IMR-90 (cell line): ENCODE results near the gene MDFI. TPM values are rescaled to one million over a fixed set of nuclear protein-coding genes. Genes with fewer than 3 reads are reported as not detected.

Experiments
- ATAC-seq: fragments of 200-7000 bp; cut with Tn5 transposase; 2 replicates; pipeline ENCODE4 v1.9.1; 2020; ENCODE audit warnings: low read depth, mild to moderate bottlenecking, moderate library complexity
- BruUV-seq: library from RNA; stranded (reverse); fragments of 400-500 nt; replicated peaks from 2 replicates; lab custom pipeline; 2021; lab: Mats Ljungman, UMichigan
- CTCF ChIA-PET: fragments of 300-600 bp; formaldehyde crosslinking; extraction: SDS; loops from one replicate; lab custom pipeline; 2021; ENCODE audit warnings: antibody characterized with exemption; lab: Yijun Ruan, JAX
- POLR2A ChIA-PET: fragments of 300-600 bp; sonication (Branson Sonifier 250); formaldehyde crosslinking; loops from one replicate; lab custom pipeline; 2022; ENCODE audit warnings: antibody characterized with exemption; ENCODE audit not compliant: unreplicated experiment; lab: Charles Lee
- DNase-seq: peaks from one replicate; pipeline ENCODE4 v3.0.0; 2013
- H2AFZ ChIP-seq: replicated peaks from 2 replicates; pipeline ENCODE3; 2013; ENCODE audit warnings: low read length, mild to moderate bottlenecking; ENCODE audit not compliant: poor library complexity
- H2AK5ac ChIP-seq: 2 replicates; pipeline ENCODE4 v1.6.1; 2013; ENCODE audit warnings: low read depth, low read length, inconsistent platforms
- H2AK9ac ChIP-seq: replicated peaks from 2 replicates; pipeline ENCODE3; 2013; ENCODE audit warnings: mild to moderate bottlenecking, low read depth, low read length, moderate library complexity; ENCODE audit not compliant: poor library complexity
- H2BK120ac ChIP-seq: 2 replicates; pipeline ENCODE4 v1.6.1; 2013; ENCODE audit warnings: low read depth, low read length, inconsistent platforms
- H2BK15ac ChIP-seq: 3 replicates; pipeline ENCODE4 v1.6.1; 2013; ENCODE audit warnings: low read depth, low read length, inconsistent platforms
- H2BK20ac ChIP-seq: 2 replicates; pipeline ENCODE4 v1.6.1; 2013; ENCODE audit warnings: low read depth, mild to moderate bottlenecking, inconsistent platforms, low read length, moderate library complexity
- H2BK5ac ChIP-seq: 2 replicates; pipeline ENCODE4 v1.6.1; 2013; ENCODE audit warnings: mild to moderate bottlenecking, low read depth, low read length, inconsistent platforms; ENCODE audit not compliant: poor library complexity, severe bottlenecking
- H3K14ac ChIP-seq: replicated peaks from 2 replicates; pipeline ENCODE4 v1.6.1; 2013; ENCODE audit warnings: low read depth, low read length, inconsistent platforms
- H3K18ac ChIP-seq: 2 replicates; pipeline ENCODE4 v1.6.1; 2013; ENCODE audit warnings: low read depth, low read length, control low read depth
- H3K23ac ChIP-seq: 2 replicates; pipeline ENCODE4 v1.6.1; 2013; ENCODE audit warnings: low read depth, low read length, inconsistent platforms
- H3K27ac ChIP-seq: 2 replicates; pipeline ENCODE4 v1.5.1; 2013; ENCODE audit warnings: mild to moderate bottlenecking, control low read depth, low read length; ENCODE audit not compliant: insufficient read depth
- H3K27me3 ChIP-seq: 2 replicates; pipeline ENCODE4 v1.6.1; 2013; ENCODE audit warnings: low read length; ENCODE audit not compliant: control insufficient read depth, insufficient read depth
- H3K36me3 ChIP-seq: 2 replicates; pipeline ENCODE4 v1.6.1; 2013; ENCODE audit warnings: low read length, mixed read lengths; ENCODE audit not compliant: control insufficient read depth, insufficient read depth
- H3K4ac ChIP-seq: 2 replicates; pipeline ENCODE4 v1.6.1; 2013; ENCODE audit warnings: low read depth, low read length, inconsistent platforms
- H3K4me1 ChIP-seq: 2 replicates; pipeline ENCODE4 v1.6.1; 2013; ENCODE audit warnings: low read length, mixed read lengths; ENCODE audit not compliant: control insufficient read depth, insufficient read depth
- H3K4me2 ChIP-seq: 2 replicates; pipeline ENCODE4 v1.6.1; 2013; ENCODE audit warnings: low read depth, mild to moderate bottlenecking, control low read depth, low read length, moderate library complexity
- H3K4me3 ChIP-seq: 2 replicates; pipeline ENCODE4 v1.5.1; 2013; ENCODE audit warnings: low read depth, mild to moderate bottlenecking, control low read depth, low read length, moderate library complexity; ENCODE audit not compliant: insufficient read depth
- H3K56ac ChIP-seq: 2 replicates; pipeline ENCODE4 v1.6.1; 2013; ENCODE audit warnings: low read length, inconsistent platforms; ENCODE audit not compliant: insufficient read depth; ENCODE audit errors: extremely low read depth
- H3K79me1 ChIP-seq, 2 experiments: 2 replicates each; pipeline ENCODE4 v1.6.1; 2013; ENCODE audit warnings: low read length in 2 of 2, inconsistent platforms in 1 of 2, low read depth in 1 of 2
- H3K9ac ChIP-seq: 2 replicates; pipeline ENCODE4 v1.6.1; 2013; ENCODE audit warnings: low read depth, low read length, control low read depth
- H3K9me1 ChIP-seq: 2 replicates; pipeline ENCODE4 v1.6.1; 2013; ENCODE audit warnings: low read length, inconsistent platforms; ENCODE audit not compliant: insufficient read depth
- H3K9me3 ChIP-seq: 2 replicates; pipeline ENCODE4 v1.6.1; 2013; ENCODE audit warnings: low read length; ENCODE audit not compliant: control insufficient read depth, insufficient read depth
- H4K20me1 ChIP-seq: 2 replicates; pipeline ENCODE4 v1.6.1; 2013; ENCODE audit warnings: low read length, inconsistent platforms; ENCODE audit not compliant: insufficient read depth
- H4K5ac ChIP-seq: 2 replicates; pipeline ENCODE4 v1.6.1; 2013; ENCODE audit warnings: mild to moderate bottlenecking, low read depth, low read length, control low read depth
- H4K8ac ChIP-seq, 2 experiments: 2 replicates each; pipeline ENCODE4 v1.6.1; 2013; ENCODE audit warnings: low read depth in 2 of 2, low read length in 2 of 2, control low read depth in 1 of 2, inconsistent platforms in 1 of 2
- H4K91ac ChIP-seq: 2 replicates; pipeline ENCODE4 v1.6.1; 2013; ENCODE audit warnings: low read depth, low read length, inconsistent platforms; ENCODE audit not compliant: insufficient read depth
- BHLHE40 ChIP-seq: fragments of 150-350 bp; IDR thresholded peaks from 2 replicates; pipeline ENCODE4 v1.6.1; 2016; ENCODE audit warnings: mild to moderate bottlenecking, low read depth, low read length
- WGBS, 2 experiments: methylation state at CpG; one replicate each; pipeline versions ENCODE4 v1.1.5 to v1.1.7; 2013; ENCODE audit warnings: missing lambda C conversion rate in 2 of 2; ENCODE audit not compliant: insufficient read length in 1 of 2; ENCODE audit errors: extremely low coverage in 2 of 2; 5-methylcytosine and 5-hydroxymethylcytosine counted together
- dilution Hi-C: fragments of 300-500 bp; cut with HindIII; formaldehyde crosslinking; loops from one replicate; pipeline ENCODE4 v1.14.3; 2018; ENCODE audit warnings: low sequenced_read_pairs; ENCODE audit not compliant: unreplicated experiment
- in situ Hi-C: fragments of 300-500 bp; cut with MboI; formaldehyde crosslinking; loops from 3 replicates; pipeline ENCODE4 v1.14.3; 2019; ENCODE audit warnings: low sequenced_read_pairs, inconsistent platforms, mixed read lengths
- intact Hi-C: fragments of 100-400 bp; cut with micrococcal nuclease; formaldehyde crosslinking; loops from 2 replicates; pipeline ENCODE4 v1.10.0; 2022
- polyA plus RNA-seq, 3 experiments: library from polyadenylated mRNA; depleted of rRNA; stranded (reverse); fragments of >200 nt; gene quantifications; 2 replicates each; pipeline ENCODE4 v1.2.3, GENCODE V29; 2012; ENCODE audit warnings: low replicate concordance in 1 of 3
- total RNA-seq: library from RNA; depleted of rRNA; stranded (reverse); fragments of >200 nt; gene quantifications from 2 replicates; pipeline ENCODE4 v1.2.3, GENCODE V29; 2012

Gene MDFI
- total and polyA plus RNA-seq, 2 of the 4 experiments (the other 2 are of a cell fraction): 0.18 to 0.29 TPM

DNA sequence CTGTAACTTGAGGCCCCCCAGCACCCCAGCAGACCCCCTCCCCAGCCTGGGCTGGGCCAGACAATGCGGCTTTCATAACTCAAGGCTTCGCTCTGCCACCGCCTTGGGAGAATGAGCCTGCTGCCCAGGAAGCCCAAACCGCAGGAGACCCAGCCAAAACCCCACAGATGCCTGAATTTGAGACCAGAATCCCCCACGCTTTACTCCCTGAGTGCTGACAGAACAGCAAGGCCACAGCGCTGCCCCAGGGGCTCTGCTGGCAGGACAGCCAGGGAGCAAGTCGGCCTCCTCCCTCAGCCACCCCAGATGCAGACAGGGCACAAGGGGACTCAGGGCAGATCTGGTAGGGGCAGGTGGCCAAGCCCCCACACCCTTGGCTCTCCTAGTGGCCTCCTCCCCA is 2.2 kb downstream of the MDFI start:
- no peak overlapping the region for H3K56ac ChIP-seq
- POLR2A ChIA-PET: no interaction called here

More for the DNA sequence above, 2.2 kb downstream of the MDFI start:
- Histone ChIP-seq H3K23ac (no peak overlapping the region), H2AK5ac (no peak overlapping the region), H2BK20ac (no peak overlapping the region), H3K79me1 (no peaks in the 10 kb centered on the region), H3K36me3 (no peaks in the 10 kb centered on the region), H4K5ac (no peak overlapping the region), H3K4me3 (no peak overlapping the region), H4K20me1 (no peaks in the 10 kb centered on the region; the same call in 1 of the 2 replicates), H2AK9ac (no peak overlapping the region), H3K4me2 (no peak overlapping the region), H3K14ac (no peak overlapping the region), H2BK5ac (no peak overlapping the region), H3K9me1 (no peaks in the 10 kb centered on the region), H4K91ac (no peak overlapping the region), H4K8ac (no peak overlapping the region), H2BK120ac (no peak overlapping the region), H3K18ac (no peak overlapping the region), H3K4me1 (no peaks in the 10 kb centered on the region), H2BK15ac (no peak overlapping the region), H3K9ac (no peak overlapping the region), H3K9me3 (no peaks in the 10 kb centered on the region; the same call in 1 of the 2 replicates), H3K27ac (no peak overlapping the region), H3K27me3 (peaks cover 95% of the 10 kb centered on the region), H2AFZ (no peak overlapping the region), H3K4ac (no peak overlapping the region)
- dilution Hi-C loops (no loop called here), intact Hi-C loops (no loop called here), in situ Hi-C loops (no loop called here)
- no CpG with 5 or more reads among the region's 7 CpGs for WGBS, 2 experiments
- TF ChIP-seq BHLHE40: no peak
- no TSS peak for BruUV-seq
- CTCF ChIA-PET: no interaction called here
- no peak for DNase-seq
- ATAC-seq: no peak
